Endothelial cell of umbilical vein (primary cell): ENCODE results near the gene SLC25A27. TPM values are rescaled to one million over a fixed set of nuclear protein-coding genes. Genes with fewer than 3 reads are reported as not detected.

Experiments used
- BruUV-seq: library from RNA; stranded (reverse); fragments of 400-500 nt; replicated peaks from 2 replicates; lab custom pipeline; 2021; lab: Mats Ljungman, UMichigan
- CTCF ChIA-PET: fragments of 300-600, 350-600 bp; sonication (Branson Sonifier 250); formaldehyde crosslinking; loops from one replicate; lab custom pipeline; 2021; ENCODE audit warnings: antibody characterized with exemption, inconsistent platforms; lab: Charles Lee
- POLR2A ChIA-PET: fragments of 300-600, 350-600 bp; sonication (Branson Sonifier 250); formaldehyde crosslinking; loops from one replicate; lab custom pipeline; 2021; ENCODE audit warnings: antibody characterized with exemption, inconsistent platforms; lab: Charles Lee
- DNase-seq: peaks from one replicate; pipeline ENCODE4 v3.0.0-alpha.2; 2011; ENCODE audit warnings: low read depth, low spot score
- FAIRE-seq: peaks from 2 replicates; lab custom pipeline; 2011; peaks lifted over from hg19 to GRCh38; lab: Jason Lieb, UNC
- H2AFZ ChIP-seq: 2 replicates; pipeline ENCODE4 v1.6.0; 2012; ENCODE audit warnings: low read depth, low read length, control low read depth, inconsistent platforms
- H3K27ac ChIP-seq: 2 replicates; pipeline ENCODE4 v1.5.1; 2011; ENCODE audit warnings: low read depth, mild to moderate bottlenecking, control low read depth, low read length, moderate library complexity; ENCODE audit not compliant: insufficient read depth
- H3K27me3 ChIP-seq, 2 experiments: 2 replicates each; pipeline versions ENCODE4 v1.6.0 to v1.6.1; 2011; ENCODE audit warnings: low read length in 2 of 2, mixed read lengths in 1 of 2; ENCODE audit not compliant: control insufficient read depth in 2 of 2, insufficient read depth in 2 of 2
- H3K36me3 ChIP-seq, 2 experiments: 2 replicates in 1 of 2; 3 replicates in 1 of 2; pipeline ENCODE4 v1.5.1; 2011; ENCODE audit warnings: low read length in 2 of 2, mild to moderate bottlenecking in 1 of 2, moderate library complexity in 1 of 2; ENCODE audit not compliant: control insufficient read depth in 2 of 2, insufficient read depth in 2 of 2; ENCODE audit errors: extremely low read depth in 1 of 2
- H3K4me1 ChIP-seq: 3 replicates; pipeline ENCODE4 v1.5.1; 2011; ENCODE audit warnings: mild to moderate bottlenecking, low read length; ENCODE audit not compliant: control insufficient read depth, insufficient read depth; ENCODE audit errors: extremely low read depth
- H3K4me2 ChIP-seq: 2 replicates; pipeline ENCODE4 v1.6.1; 2011; ENCODE audit warnings: low read length, control low read depth, mixed read lengths; ENCODE audit not compliant: insufficient read depth
- H3K4me3 ChIP-seq, 3 experiments: fragments of 200-600 bp in 1 of 3; sonication (generic), shearing (Covaris generic) in 1 of 3; replicated peaks in 1 of 3; 2 replicates each; pipeline ENCODE4 v1.5.1; 2011 to 2016; ENCODE audit warnings: control low read depth in 3 of 3, low read length in 3 of 3, mild to moderate bottlenecking in 2 of 3, inconsistent platforms in 1 of 3, low read depth in 1 of 3, moderate library complexity in 1 of 3; ENCODE audit not compliant: insufficient read depth in 1 of 3
- H3K79me2 ChIP-seq: 2 replicates; pipeline ENCODE4 v1.6.0; 2012; ENCODE audit warnings: low read length, inconsistent platforms; ENCODE audit not compliant: control insufficient read depth, insufficient read depth
- H3K9ac ChIP-seq: replicated peaks from 2 replicates; pipeline ENCODE3; 2011; ENCODE audit warnings: low read length, control low read depth; ENCODE audit not compliant: insufficient read depth; ENCODE audit errors: extremely low read depth
- H3K9me1 ChIP-seq: replicated peaks from 3 replicates; pipeline ENCODE4 v1.6.0; 2011; ENCODE audit warnings: mild to moderate bottlenecking, low read length; ENCODE audit not compliant: control insufficient read depth, insufficient read depth; ENCODE audit errors: extremely low read depth
- H3K9me3 ChIP-seq: replicated peaks from 2 replicates; pipeline ENCODE4 v1.5.1; 2012; ENCODE audit warnings: low read length, inconsistent platforms; ENCODE audit not compliant: control insufficient read depth, insufficient read depth
- H4K20me1 ChIP-seq: replicated peaks from 2 replicates; pipeline ENCODE3; 2011; ENCODE audit warnings: mild to moderate bottlenecking, low read length; ENCODE audit not compliant: control insufficient read depth, insufficient read depth; ENCODE audit errors: extremely low read depth
- EZH2 ChIP-seq: IDR thresholded peaks from 2 replicates; pipeline ENCODE4 v1.6.1; 2012; ENCODE audit warnings: borderline replicate concordance, low read depth, mild to moderate bottlenecking, moderate library complexity, low read length, inconsistent platforms; ENCODE audit not compliant: severe bottlenecking
- FOS ChIP-seq: IDR thresholded peaks from 2 replicates; pipeline ENCODE4 v1.6.1; 2011; ENCODE audit warnings: mild to moderate bottlenecking, low read length, moderate library complexity, borderline replicate concordance; ENCODE audit not compliant: insufficient read depth
- GATA2 ChIP-seq: IDR thresholded peaks from 2 replicates; pipeline ENCODE4 v1.7.0; 2011; ENCODE audit warnings: low read depth, mild to moderate bottlenecking, moderate library complexity, mixed read lengths, low read length; ENCODE audit not compliant: insufficient read length, insufficient read depth
- JUN ChIP-seq: IDR thresholded peaks from 2 replicates; pipeline ENCODE4 v1.6.1; 2011; ENCODE audit warnings: borderline replicate concordance, low read depth; ENCODE audit not compliant: insufficient read length, insufficient read depth
- MYC ChIP-seq: IDR thresholded peaks from one replicate; pipeline ENCODE4 v1.6.1; 2011; ENCODE audit warnings: mild to moderate bottlenecking, low read depth, low read length
- POLR2A ChIP-seq: IDR thresholded peaks from 2 replicates; pipeline ENCODE4 v1.6.1; 2012; ENCODE audit warnings: low read depth, mild to moderate bottlenecking, control low read depth, low read length
- POLR2AphosphoS5 ChIP-seq: IDR thresholded peaks from 2 replicates; pipeline ENCODE4 v1.6.1; 2012; ENCODE audit warnings: low read depth, mild to moderate bottlenecking, control low read depth, low read length, moderate library complexity; ENCODE audit not compliant: insufficient read depth
- dilution Hi-C: fragments of 300-500 bp; cut with MboI; formaldehyde crosslinking; loops from one replicate; pipeline ENCODE4 v1.15.0; 2019; ENCODE audit warnings: low sequenced_read_pairs; ENCODE audit not compliant: extremely low pct_ligation_motif_present
- intact Hi-C: fragments of 100-400 bp; cut with micrococcal nuclease; formaldehyde crosslinking; loops from one replicate; pipeline ENCODE4 v1.10.0; 2022
- polyA plus RNA-seq, 4 experiments: library from polyadenylated mRNA; depleted of rRNA in 3 of 4; stranded (reverse) in 3 of 4; unstranded in 1 of 4; fragments of >200 nt; gene quantifications; 2 replicates each; pipeline versions ENCODE4 v1.2.1 to v1.2.3, GENCODE V29; 2011 to 2012; ENCODE audit warnings: missing spikeins in 1 of 4
- total RNA-seq: library from RNA; stranded (reverse); gene quantifications from 2 replicates; pipeline ENCODE4 v1.2.3, GENCODE V29; 2021
- TF ChIP-seq, protein P1 (sequence below): IDR thresholded peaks from 2 replicates; pipeline ENCODE4 v1.6.1; 2011; ENCODE audit not compliant: insufficient read depth, insufficient read length
- TF ChIP-seq, protein P2 (sequence below), 2 donors: IDR thresholded peaks; 1 replicate in 1 of 2; 2 replicates in 1 of 2; pipeline ENCODE4 v1.5.1; 2011; ENCODE audit warnings: low read length in 2 of 2, mild to moderate bottlenecking in 2 of 2, moderate library complexity in 2 of 2, control low read depth in 1 of 2, inconsistent platforms in 1 of 2, low read depth in 1 of 2; ENCODE audit not compliant: insufficient read depth in 1 of 2; ENCODE audit errors: extremely low read depth in 1 of 2

SLC25A27 gene
- total and polyA plus RNA-seq, 2 donors (not counting 3 experiments of a cell fraction or from before 2014, with no cell fraction given), result 3.3 to 4.0 TPM

GRCh38 chr6:46629691-46630090 is 23.1 kb upstream of the SLC25A27 start:
- no peak overlapping the region for H3K27ac ChIP-seq
- H3K9me3 ChIP-seq, result no peaks in the 10 kb centered on the region
- H3K36me3 ChIP-seq, result no peaks in the 10 kb centered on the region
- ChIA-PET CTCF (interaction anchor here (1.9 kb wide), 1 partner anchor 26 kb away, joined by 6 read pairs; no protein-coding TSS in a partner anchor), POLR2A (no interaction called here)
- no peaks in the 10 kb centered on the region for H3K27me3 ChIP-seq
- TF ChIP-seq JUN (no peak), POLR2AphosphoS5 (no peak), POLR2A (no peak), GATA2 (no peak), MYC (no peak), FOS (no peak), EZH2 (no peak)
- TF ChIP-seq, protein P1, sequence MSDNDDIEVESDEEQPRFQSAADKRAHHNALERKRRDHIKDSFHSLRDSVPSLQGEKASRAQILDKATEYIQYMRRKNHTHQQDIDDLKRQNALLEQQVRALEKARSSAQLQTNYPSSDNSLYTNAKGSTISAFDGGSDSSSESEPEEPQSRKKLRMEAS, result no peak
- TF ChIP-seq, protein P2, sequence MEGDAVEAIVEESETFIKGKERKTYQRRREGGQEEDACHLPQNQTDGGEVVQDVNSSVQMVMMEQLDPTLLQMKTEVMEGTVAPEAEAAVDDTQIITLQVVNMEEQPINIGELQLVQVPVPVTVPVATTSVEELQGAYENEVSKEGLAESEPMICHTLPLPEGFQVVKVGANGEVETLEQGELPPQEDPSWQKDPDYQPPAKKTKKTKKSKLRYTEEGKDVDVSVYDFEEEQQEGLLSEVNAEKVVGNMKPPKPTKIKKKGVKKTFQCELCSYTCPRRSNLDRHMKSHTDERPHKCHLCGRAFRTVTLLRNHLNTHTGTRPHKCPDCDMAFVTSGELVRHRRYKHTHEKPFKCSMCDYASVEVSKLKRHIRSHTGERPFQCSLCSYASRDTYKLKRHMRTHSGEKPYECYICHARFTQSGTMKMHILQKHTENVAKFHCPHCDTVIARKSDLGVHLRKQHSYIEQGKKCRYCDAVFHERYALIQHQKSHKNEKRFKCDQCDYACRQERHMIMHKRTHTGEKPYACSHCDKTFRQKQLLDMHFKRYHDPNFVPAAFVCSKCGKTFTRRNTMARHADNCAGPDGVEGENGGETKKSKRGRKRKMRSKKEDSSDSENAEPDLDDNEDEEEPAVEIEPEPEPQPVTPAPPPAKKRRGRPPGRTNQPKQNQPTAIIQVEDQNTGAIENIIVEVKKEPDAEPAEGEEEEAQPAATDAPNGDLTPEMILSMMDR (IDR thresholded peaks at IDR 0.05; ENCODE audit: extremely low read depth in 1 of 2, insufficient read depth in 1 of 2, low read depth in 1 of 2, low read length in 2 of 2), result no peak
- H3K79me2 ChIP-seq, result no peaks in the 10 kb centered on the region
- no peak for DNase-seq
- H4K20me1 ChIP-seq, result no peaks in the 10 kb centered on the region
- no TSS peak for BruUV-seq
- H3K4me1 ChIP-seq, result no peaks in the 10 kb centered on the region
- no peak overlapping the region for H3K4me2 ChIP-seq
- no peak overlapping the region for H3K9ac ChIP-seq
- no peak for FAIRE-seq
- H3K9me1 ChIP-seq, result no peaks in the 10 kb centered on the region
- H2AFZ ChIP-seq, result no peak overlapping the region
- intact Hi-C loops, result no loop called here
- H3K4me3 ChIP-seq, result no peak overlapping the region
- dilution Hi-C loops, result no loop called here
